Esophagus mucosa (tissue), 1 donor: Measurements from ENCODE around the gene GAL3ST2. TPM values are rescaled to one million over a fixed set of nuclear protein-coding genes. Genes with fewer than 3 reads are reported as not detected.
A peak's percentile ranks its signal among the peaks of the same experiment; 100 is the strongest.

Experiments used
- ATAC-seq: fragments of 200-7000 bp; cut with Tn5 transposase; one replicate; pipeline ENCODE4 v1.9.1; 2020
- total RNA-seq: library from RNA; stranded (reverse); gene quantifications from one replicate; pipeline ENCODE4 v1.2.4, GENCODE V29; 2023
- donor health status: DM: yes; HTN: yes; CAD: no.

The GAL3ST2 gene
- total RNA-seq, 1 donor from 2014 or later, result not detected

GRCh38 chr2:241846406-241846805, 69.8 kb downstream of the GAL3ST2 start:
- ATAC-seq, result no peak

- peak; percentile 14 for ATAC-seq
Measured at GRCh38 chr2:241848761-241849615, 72.4 kb downstream of the GAL3ST2 start.

- no peak for ATAC-seq
Measured at GRCh38 chr2:241849616-241850543, 73.3 kb downstream of the GAL3ST2 start.

- no peak for ATAC-seq
Measured at GRCh38 chr2:241850544-241851324, 74.1 kb downstream of the GAL3ST2 start.

GRCh38 chr2:241851325-241852115, 74.9 kb downstream of the GAL3ST2 start:
- no peak for ATAC-seq

GRCh38 chr2:241852116-241852980, 75.7 kb downstream of the GAL3ST2 start:
- ATAC-seq, result no peak

GRCh38 chr2:241852981-241853631, 76.5 kb downstream of the GAL3ST2 start:
- ATAC-seq, result no peak

Other genes with a start within 250 kb of the GAL3ST2 start
- 35.0 TPM for gene BOK, start 218.1 kb upstream of the GAL3ST2 start, total RNA-seq
- gene THAP4, start 139.7 kb upstream of the GAL3ST2 start, total RNA-seq, result 38.9 TPM
- 38.3 TPM for gene ATG4B, start 139.1 kb upstream of the GAL3ST2 start, total RNA-seq
- gene DTYMK, start 90.0 kb upstream of the GAL3ST2 start, total RNA-seq, result 32.4 TPM
- gene ING5, start 74.8 kb upstream of the GAL3ST2 start, total RNA-seq, result 16.5 TPM
- 20.1 TPM for gene D2HGDH, start 42.2 kb upstream of the GAL3ST2 start, total RNA-seq
- gene NEU4, start 32.4 kb downstream of the GAL3ST2 start, total RNA-seq, result not detected
- 0.20 TPM for gene PDCD1, start 82.1 kb downstream of the GAL3ST2 start, total RNA-seq
- not detected for gene RTP5, start 92.9 kb downstream of the GAL3ST2 start, total RNA-seq